Neutrophil (primary cell): ENCODE measurements around the gene LRRC4C.
"Not testable (repeated sequence)": the region's sequence is repeated elsewhere in the genome, so short reads cannot be mapped to it uniquely, and the experiment has no call there.

Experiments
- H3K27ac ChIP-seq: fragments of 200-600 bp; sonication (generic); 2 replicates; pipeline ENCODE4 v1.5.1; 2016; ENCODE audit warnings: mild to moderate bottlenecking, moderate library complexity
- H3K27me3 ChIP-seq: fragments of 200-600 bp; sonication (generic); 2 replicates; pipeline ENCODE4 v1.6.0; 2016; ENCODE audit warnings: mild to moderate bottlenecking
- H3K36me3 ChIP-seq: fragments of 200-600 bp; sonication (generic); 2 replicates; pipeline ENCODE4 v1.5.1; 2017
- H3K4me1 ChIP-seq, 2 experiments: fragments of 200-600 bp in 1 of 2; sonication (generic) in 1 of 2; 1 replicate in 1 of 2; 2 replicates in 1 of 2; pipeline versions ENCODE4 v1.5.1 to v1.6.1; 2013 to 2016; ENCODE audit warnings: low read depth in 1 of 2, low read length in 1 of 2, mild to moderate bottlenecking in 1 of 2, moderate library complexity in 1 of 2; ENCODE audit not compliant: control insufficient read depth in 1 of 2, insufficient read depth in 1 of 2
- H3K4me3 ChIP-seq, 2 experiments: fragments of 200-600 bp in 1 of 2; sonication (generic) in 1 of 2; 1 replicate in 1 of 2; 2 replicates in 1 of 2; pipeline ENCODE4 v1.5.1; 2013 to 2016; ENCODE audit warnings: low read depth in 1 of 2, low read length in 1 of 2, mild to moderate bottlenecking in 1 of 2, moderate library complexity in 1 of 2
- H3K9me3 ChIP-seq: fragments of 200-600 bp; sonication (generic); 2 replicates; pipeline ENCODE4 v1.5.1; 2016
- TF ChIP-seq, protein P1 (sequence below): fragments of 200-600 bp; sonication (generic); IDR thresholded peaks from 2 replicates; pipeline ENCODE4 v1.5.1; 2016; ENCODE audit warnings: antibody characterized with exemption

Gene LRRC4C

DNA sequence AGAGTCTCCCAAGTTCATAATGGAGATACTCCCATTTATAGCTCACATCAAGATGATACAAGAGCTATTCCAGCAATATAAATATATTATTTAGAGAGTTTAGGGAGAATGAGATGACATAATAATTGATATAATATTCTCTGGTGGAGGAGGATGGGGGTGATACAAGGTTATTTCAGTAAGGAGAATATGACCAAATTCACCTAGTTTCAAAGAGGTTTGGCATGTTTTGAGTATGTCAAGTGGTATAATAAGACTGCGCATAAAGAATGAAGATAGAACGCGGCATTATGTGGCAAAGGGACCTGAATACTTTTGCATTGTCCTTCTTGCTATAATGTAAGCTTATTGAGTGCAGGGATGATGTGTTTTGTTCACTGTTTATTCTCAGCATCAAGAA lies 1283.5 kb downstream of the LRRC4C start:
- no peaks in the 10 kb centered on the region for H3K9me3 ChIP-seq
- no peak overlapping the region for H3K4me3 ChIP-seq
- no peak overlapping the region for H3K27ac ChIP-seq
- TF ChIP-seq, protein P1, sequence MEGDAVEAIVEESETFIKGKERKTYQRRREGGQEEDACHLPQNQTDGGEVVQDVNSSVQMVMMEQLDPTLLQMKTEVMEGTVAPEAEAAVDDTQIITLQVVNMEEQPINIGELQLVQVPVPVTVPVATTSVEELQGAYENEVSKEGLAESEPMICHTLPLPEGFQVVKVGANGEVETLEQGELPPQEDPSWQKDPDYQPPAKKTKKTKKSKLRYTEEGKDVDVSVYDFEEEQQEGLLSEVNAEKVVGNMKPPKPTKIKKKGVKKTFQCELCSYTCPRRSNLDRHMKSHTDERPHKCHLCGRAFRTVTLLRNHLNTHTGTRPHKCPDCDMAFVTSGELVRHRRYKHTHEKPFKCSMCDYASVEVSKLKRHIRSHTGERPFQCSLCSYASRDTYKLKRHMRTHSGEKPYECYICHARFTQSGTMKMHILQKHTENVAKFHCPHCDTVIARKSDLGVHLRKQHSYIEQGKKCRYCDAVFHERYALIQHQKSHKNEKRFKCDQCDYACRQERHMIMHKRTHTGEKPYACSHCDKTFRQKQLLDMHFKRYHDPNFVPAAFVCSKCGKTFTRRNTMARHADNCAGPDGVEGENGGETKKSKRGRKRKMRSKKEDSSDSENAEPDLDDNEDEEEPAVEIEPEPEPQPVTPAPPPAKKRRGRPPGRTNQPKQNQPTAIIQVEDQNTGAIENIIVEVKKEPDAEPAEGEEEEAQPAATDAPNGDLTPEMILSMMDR = no peak
- no peaks in the 10 kb centered on the region for H3K4me1 ChIP-seq
- H3K27me3 ChIP-seq = no peaks in the 10 kb centered on the region
- no peaks in the 10 kb centered on the region for H3K36me3 ChIP-seq

DNA sequence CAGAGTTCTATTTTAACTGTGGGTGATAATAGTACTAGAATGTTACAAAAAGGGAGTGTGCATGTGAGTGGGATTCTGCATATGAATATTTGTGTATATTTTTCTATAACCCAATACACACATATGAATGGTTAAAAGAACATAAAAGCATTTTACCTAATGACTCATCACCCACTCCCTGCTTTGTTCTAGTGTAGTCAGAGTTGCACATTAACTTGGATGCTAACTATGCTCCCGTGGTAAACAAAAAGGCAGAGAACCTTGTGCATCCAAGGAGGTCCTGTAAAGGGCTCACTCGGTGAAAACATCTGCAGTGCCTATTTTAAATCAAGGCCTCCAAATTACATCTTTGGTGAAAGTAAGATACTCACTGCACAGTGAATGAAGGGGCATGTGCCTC lies 1289.4 kb downstream of the LRRC4C start:
- H3K4me1 ChIP-seq = no peaks in the 10 kb centered on the region
- H3K9me3 ChIP-seq = no peaks in the 10 kb centered on the region
- no peak overlapping the region for H3K27ac ChIP-seq
- TF ChIP-seq, protein P1 = no peak
- H3K27me3 ChIP-seq = no peaks in the 10 kb centered on the region
- H3K36me3 ChIP-seq = no peaks in the 10 kb centered on the region
- H3K4me3 ChIP-seq = no peak overlapping the region

DNA sequence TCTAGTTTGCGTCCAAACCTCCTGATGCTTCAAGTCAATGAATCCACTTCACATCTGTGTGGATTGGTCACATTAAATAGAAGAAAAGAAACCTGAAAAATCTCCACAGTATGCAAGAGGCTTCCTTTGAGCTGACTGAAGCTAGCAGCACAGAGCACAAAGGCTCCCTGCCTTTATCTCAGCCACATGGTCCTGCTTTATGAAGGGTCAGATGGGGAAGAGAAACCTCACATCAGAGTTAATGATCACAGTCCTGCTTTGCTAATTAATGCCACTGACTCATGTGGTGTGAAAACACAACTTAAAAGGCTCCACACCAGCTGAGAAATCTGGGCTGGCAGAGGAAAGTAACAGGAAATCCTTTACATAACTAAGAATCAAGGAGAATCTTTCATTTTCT lies 1291.0 kb downstream of the LRRC4C start:
- no peaks in the 10 kb centered on the region for H3K27me3 ChIP-seq
- no peaks in the 10 kb centered on the region for H3K9me3 ChIP-seq
- TF ChIP-seq, protein P1 = no peak
- no peak overlapping the region for H3K27ac ChIP-seq
- no peaks in the 10 kb centered on the region for H3K4me1 ChIP-seq
- no peak overlapping the region for H3K4me3 ChIP-seq
- H3K36me3 ChIP-seq = no peaks in the 10 kb centered on the region

- H3K27ac ChIP-seq, H3K36me3 ChIP-seq, H3K9me3 ChIP-seq: not testable (repeated sequence)
These were observed 1291.6 kb downstream of the LRRC4C start for GRCh38 chr11:40167805-40168204.

DNA sequence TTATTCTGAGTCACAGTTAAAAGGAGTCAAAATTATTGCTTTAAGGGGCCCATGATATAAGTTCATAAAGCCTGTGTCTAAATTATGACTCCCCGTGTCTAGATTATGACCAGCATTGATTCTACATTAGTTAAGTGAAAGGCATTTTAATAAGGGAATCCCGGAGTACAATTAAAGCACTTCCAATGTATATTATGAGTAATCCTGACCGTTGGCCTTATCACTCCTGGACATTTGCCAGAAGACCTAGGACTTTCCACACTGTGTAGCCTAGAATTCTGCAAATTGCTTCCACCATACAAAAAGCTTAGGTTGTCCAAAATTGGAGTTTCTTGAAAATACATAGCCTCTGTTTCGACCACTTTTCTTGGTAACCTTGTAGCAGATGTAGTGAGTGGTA lies 1292.6 kb downstream of the LRRC4C start:
- TF ChIP-seq, protein P1 = no peak
- Histone ChIP-seq H3K36me3 (no peaks in the 10 kb centered on the region), H3K27me3 (no peaks in the 10 kb centered on the region), H3K4me3 (no peak overlapping the region), H3K27ac (no peak overlapping the region), H3K4me1 (no peaks in the 10 kb centered on the region), H3K9me3 (no peaks in the 10 kb centered on the region)

More at GRCh38 chr11:40167805-40168204, 1291.6 kb downstream of the LRRC4C start:
- not testable (repeated sequence) for H3K27me3 ChIP-seq, H3K4me3 ChIP-seq, H3K4me1 ChIP-seq

- Histone ChIP-seq H3K9me3 (no peaks in the 10 kb centered on the region), H3K4me1 (no peaks in the 10 kb centered on the region), H3K36me3 (no peaks in the 10 kb centered on the region), H3K27me3 (no peaks in the 10 kb centered on the region), H3K27ac (no peak overlapping the region), H3K4me3 (no peak overlapping the region)
- TF ChIP-seq, protein P1 = no peak
These were observed 1296.3 kb downstream of the LRRC4C start for GRCh38 chr11:40162901-40163883.
